Measurements from ENCODE around the gene GIMAP8.

DNA sequence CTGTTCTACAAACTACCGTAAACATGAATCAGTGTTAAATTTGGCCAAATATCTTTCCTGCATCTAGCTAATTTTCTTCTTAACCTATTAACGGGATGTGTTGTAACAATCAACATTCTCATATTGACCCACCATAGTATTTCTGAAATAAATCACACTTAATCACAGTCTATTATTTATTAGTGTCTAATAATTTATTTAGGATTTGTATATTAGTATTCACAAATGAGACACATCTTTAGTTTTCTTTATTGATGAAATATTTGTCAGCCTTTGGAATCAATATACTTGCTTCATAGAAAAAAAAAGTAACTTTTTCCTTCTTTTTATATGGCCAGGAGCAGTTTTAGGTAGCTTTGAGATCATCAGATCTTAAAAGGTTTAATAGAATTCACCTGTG lies 68.9 kb downstream of the GIMAP8 start:
- no peak for TF ChIP-seq POLR2A (IDR thresholded peaks at IDR 0.05)
- TF ChIP-seq, protein P1, sequence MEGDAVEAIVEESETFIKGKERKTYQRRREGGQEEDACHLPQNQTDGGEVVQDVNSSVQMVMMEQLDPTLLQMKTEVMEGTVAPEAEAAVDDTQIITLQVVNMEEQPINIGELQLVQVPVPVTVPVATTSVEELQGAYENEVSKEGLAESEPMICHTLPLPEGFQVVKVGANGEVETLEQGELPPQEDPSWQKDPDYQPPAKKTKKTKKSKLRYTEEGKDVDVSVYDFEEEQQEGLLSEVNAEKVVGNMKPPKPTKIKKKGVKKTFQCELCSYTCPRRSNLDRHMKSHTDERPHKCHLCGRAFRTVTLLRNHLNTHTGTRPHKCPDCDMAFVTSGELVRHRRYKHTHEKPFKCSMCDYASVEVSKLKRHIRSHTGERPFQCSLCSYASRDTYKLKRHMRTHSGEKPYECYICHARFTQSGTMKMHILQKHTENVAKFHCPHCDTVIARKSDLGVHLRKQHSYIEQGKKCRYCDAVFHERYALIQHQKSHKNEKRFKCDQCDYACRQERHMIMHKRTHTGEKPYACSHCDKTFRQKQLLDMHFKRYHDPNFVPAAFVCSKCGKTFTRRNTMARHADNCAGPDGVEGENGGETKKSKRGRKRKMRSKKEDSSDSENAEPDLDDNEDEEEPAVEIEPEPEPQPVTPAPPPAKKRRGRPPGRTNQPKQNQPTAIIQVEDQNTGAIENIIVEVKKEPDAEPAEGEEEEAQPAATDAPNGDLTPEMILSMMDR (IDR thresholded peaks at IDR 0.05), result no peak
